Activated naive CD8-positive, alpha-beta T cell (primary cell): ENCODE data around the gene F9.
"Not testable (repeated sequence)": the region's sequence is repeated elsewhere in the genome, so short reads cannot be mapped to it uniquely, and the experiment has no call there.

Source experiments
- H3K27ac Mint-ChIP-seq: one replicate; pipeline ENCODE4 v1.8.0; 2021; ENCODE audit warnings: mixed read lengths
- H3K27me3 Mint-ChIP-seq: one replicate; pipeline ENCODE4 v1.8.0; 2021; ENCODE audit warnings: mixed read lengths
- H3K36me3 Mint-ChIP-seq: one replicate; pipeline ENCODE4 v1.8.0; 2021; ENCODE audit warnings: mixed read lengths
- H3K4me1 Mint-ChIP-seq: one replicate; pipeline ENCODE4 v1.8.0; 2021; ENCODE audit warnings: low read depth, mixed read lengths
- H3K4me3 Mint-ChIP-seq: one replicate; pipeline ENCODE4 v1.8.0; 2021; ENCODE audit warnings: mild to moderate bottlenecking, mixed read lengths
- H3K9me3 Mint-ChIP-seq: one replicate; pipeline ENCODE4 v1.8.0; 2021; ENCODE audit warnings: low read depth, mixed read lengths

The F9 gene

DNA sequence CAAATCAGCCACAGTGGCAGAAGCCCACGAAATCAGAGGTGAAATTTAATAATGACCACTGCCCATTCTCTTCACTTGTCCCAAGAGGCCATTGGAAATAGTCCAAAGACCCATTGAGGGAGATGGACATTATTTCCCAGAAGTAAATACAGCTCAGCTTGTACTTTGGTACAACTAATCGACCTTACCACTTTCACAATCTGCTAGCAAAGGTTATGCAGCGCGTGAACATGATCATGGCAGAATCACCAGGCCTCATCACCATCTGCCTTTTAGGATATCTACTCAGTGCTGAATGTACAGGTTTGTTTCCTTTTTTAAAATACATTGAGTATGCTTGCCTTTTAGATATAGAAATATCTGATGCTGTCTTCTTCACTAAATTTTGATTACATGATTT, at the start of gene F9:
Gene F9, plus strand, starts transcription at position 190 of the 400 bp plus-strand sequence. Its CDS starts 26 bp downstream, at position 216.
- Mint-ChIP-seq H3K4me1 (no peaks in the 10 kb centered on the region), H3K27me3 (no peaks in the 10 kb centered on the region), H3K4me3 (no peak within 1 kb of the TSS), H3K36me3 (no peaks in the 10 kb centered on the region), H3K27ac (no peak within 1 kb of the TSS), H3K9me3 (no peaks in the 10 kb centered on the region)

DNA sequence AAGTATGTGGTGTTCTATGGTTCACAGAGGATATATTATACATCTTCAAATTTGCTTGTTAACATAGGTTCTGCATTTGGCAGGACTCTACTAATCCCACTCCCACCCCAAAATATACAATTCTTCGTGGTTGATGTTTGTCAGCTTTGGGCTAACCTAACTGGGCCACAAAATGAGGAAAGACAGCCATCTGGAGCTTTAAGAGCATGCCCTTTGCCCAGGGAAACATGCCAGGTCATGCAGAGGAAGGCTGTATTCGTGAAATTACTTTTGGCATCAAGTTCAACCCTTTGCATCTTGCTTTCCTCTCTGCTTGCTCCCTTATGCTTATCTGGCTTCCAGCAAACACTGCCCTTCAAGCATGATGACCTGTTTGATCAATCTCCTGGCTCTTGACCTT, 46.8 kb upstream of the F9 start:
- H3K4me3 Mint-ChIP-seq: no peak overlapping the region
- no peak overlapping the region for H3K27ac Mint-ChIP-seq
- H3K4me1 Mint-ChIP-seq: no peaks in the 10 kb centered on the region
- no peaks in the 10 kb centered on the region for H3K36me3 Mint-ChIP-seq
- H3K9me3 Mint-ChIP-seq: no peaks in the 10 kb centered on the region
- H3K27me3 Mint-ChIP-seq: no peaks in the 10 kb centered on the region

DNA sequence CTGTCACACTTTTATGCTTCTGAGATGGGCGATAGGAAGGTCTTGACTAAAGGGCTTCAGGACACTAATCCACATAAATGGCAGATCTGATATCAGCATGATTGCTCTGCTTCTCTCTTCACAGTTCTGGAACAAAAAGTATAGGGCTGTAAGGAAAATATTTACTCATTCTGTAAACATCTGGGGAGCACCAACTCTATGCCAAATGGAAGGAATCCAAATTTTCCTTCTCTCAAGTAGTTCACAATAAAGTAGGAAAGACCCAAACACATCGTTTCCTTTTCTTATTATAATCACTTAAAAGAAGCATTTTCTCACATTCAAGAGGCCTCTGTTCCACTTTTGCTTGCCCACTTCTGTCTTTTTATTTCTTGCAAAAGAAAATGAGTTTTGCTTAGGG, 45.9 kb upstream of the F9 start:
- H3K9me3 Mint-ChIP-seq: no peaks in the 10 kb centered on the region
- H3K4me1 Mint-ChIP-seq: no peaks in the 10 kb centered on the region
- H3K27ac Mint-ChIP-seq: no peak overlapping the region
- H3K36me3 Mint-ChIP-seq: no peaks in the 10 kb centered on the region
- no peak overlapping the region for H3K4me3 Mint-ChIP-seq
- no peaks in the 10 kb centered on the region for H3K27me3 Mint-ChIP-seq

DNA sequence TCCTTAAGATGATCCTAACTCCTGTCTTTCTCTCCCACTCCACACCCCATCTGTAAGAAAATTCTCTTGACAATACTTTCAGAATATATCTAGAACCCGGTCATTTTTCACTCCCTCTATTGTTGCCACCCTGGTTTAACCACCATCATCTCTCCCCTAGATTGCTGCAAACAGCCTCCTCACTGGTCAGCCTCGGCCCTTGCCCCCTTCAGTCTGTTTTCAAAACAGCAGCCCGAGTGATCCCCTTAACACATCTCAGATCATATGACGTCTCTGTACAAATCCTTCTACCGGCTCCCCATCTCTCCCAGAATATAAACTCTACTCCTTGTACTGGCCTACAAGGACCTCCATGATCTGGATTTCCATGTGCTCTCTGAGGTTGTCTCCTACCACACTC, 35.2 kb upstream of the F9 start:
- H3K27me3 Mint-ChIP-seq: no peaks in the 10 kb centered on the region
- H3K27ac Mint-ChIP-seq: no peak overlapping the region
- no peaks in the 10 kb centered on the region for H3K4me1 Mint-ChIP-seq
- H3K36me3 Mint-ChIP-seq: no peaks in the 10 kb centered on the region
- H3K4me3 Mint-ChIP-seq: no peak overlapping the region
- H3K9me3 Mint-ChIP-seq: no peaks in the 10 kb centered on the region

DNA sequence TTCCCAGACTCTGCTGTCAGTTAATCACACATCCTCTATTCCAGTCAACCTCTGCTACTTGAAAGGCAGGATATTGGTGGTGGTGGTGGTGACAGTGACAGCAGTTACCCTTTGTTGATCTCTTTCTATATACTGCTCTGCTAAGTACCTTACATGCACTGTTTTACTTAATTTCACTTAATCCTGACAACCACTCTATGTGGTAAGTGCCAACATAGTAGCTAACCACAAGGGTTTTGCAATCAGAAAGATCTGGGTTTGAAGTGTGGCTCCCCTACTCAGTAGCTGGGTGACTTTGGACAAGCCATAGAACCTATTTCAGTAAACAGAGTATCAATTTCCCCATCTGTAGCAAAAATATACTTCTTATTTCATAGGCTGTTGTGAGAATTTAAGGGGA, 24.2 kb upstream of the F9 start:
- Mint-ChIP-seq H3K9me3 (no peaks in the 10 kb centered on the region), H3K27ac (no peak overlapping the region), H3K36me3 (no peaks in the 10 kb centered on the region), H3K4me1 (no peaks in the 10 kb centered on the region), H3K27me3 (no peaks in the 10 kb centered on the region), H3K4me3 (no peak overlapping the region)

DNA sequence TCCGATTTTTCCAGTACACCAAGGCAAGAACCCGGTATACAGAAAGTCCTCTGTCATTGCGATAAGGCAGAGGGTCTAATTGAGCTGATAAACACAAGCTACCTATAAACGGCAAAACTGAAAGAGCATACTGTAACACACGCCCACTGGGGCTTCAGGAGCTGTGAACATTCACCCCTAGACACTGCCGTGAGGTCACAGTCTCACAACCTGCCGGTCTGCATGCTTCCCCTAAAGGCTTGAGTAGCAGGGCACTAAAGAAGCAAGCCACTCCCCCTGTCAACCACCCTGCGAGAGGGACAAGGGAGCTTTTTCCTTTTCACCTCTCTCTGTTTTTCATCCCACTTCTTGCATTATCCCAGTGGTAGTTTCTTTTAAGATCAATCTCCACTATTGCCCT, 22.4 kb upstream of the F9 start:
- Mint-ChIP-seq H3K27me3 (no peaks in the 10 kb centered on the region), H3K9me3 (no peaks in the 10 kb centered on the region), H3K27ac (no peak overlapping the region), H3K36me3 (no peaks in the 10 kb centered on the region), H3K4me3 (no peak overlapping the region), H3K4me1 (no peaks in the 10 kb centered on the region)

DNA sequence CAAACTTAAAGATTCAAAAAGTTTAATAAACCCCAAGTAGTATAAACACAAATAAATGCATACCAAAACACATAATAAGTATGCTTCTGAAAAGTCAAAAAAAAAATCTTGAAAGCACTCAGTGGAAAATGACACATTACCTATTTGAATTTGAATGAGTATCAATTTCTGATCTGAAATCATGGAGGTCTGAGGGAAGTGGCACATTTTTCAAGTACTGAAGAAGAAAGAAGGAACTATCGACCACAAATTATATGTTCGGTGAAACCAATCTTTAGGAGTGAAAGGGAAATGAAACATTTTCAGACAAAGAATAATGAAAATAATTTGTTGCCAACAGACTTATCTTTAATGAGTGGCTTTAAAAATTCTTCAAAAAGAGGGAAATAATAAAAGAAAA, 12.1 kb upstream of the F9 start:
- H3K4me3 Mint-ChIP-seq: no peak overlapping the region
- no peak overlapping the region for H3K27ac Mint-ChIP-seq
- H3K27me3 Mint-ChIP-seq: peaks cover 7% of the 10 kb centered on the region
- H3K36me3 Mint-ChIP-seq: no peaks in the 10 kb centered on the region
- H3K9me3 Mint-ChIP-seq: no peaks in the 10 kb centered on the region
- H3K4me1 Mint-ChIP-seq: no peaks in the 10 kb centered on the region

DNA sequence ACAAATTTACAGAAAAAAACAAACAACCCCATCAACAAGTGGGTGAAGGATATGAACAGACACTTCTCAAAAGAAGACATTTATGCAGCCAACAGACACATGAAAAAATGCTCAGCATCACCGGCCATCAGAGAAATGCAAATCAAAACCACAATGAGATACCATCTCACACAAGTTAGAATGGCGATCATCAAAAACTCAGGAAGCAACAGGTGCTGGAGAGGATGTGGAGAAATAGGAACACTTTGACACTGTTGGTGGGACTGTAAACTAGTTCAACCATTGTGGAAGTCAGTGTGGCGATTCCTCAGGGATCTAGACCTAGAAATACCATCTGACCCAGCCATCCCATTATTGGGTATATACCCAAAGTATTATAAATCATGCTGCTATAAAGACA, 1.7 kb upstream of the F9 start:
- not testable (repeated sequence) for H3K9me3 Mint-ChIP-seq, H3K27ac Mint-ChIP-seq, H3K27me3 Mint-ChIP-seq, H3K4me3 Mint-ChIP-seq, H3K36me3 Mint-ChIP-seq, H3K4me1 Mint-ChIP-seq

DNA sequence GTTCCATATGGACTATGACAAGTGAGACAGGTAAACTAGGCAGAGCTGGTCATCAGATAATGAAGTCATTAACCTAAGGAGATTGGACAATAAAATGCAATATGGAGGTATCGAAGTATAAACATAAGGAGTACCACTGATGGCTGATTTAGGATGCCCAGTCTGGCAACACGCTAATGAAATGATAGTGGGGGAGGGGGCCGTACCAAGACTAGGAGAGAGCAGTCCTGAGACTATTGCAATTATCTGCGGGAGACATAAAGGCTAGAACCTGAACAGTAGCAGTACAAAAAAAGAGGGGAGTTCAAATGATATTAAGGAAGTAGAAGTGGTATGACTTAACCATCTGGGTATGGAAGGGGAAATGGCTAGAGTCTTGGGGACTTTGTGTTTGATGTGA, 2.3 kb downstream of the F9 start:
- Mint-ChIP-seq H3K4me3 (no peak overlapping the region), H3K27ac (no peak overlapping the region), H3K4me1 (no peaks in the 10 kb centered on the region), H3K36me3 (no peaks in the 10 kb centered on the region), H3K27me3 (no peaks in the 10 kb centered on the region), H3K9me3 (no peaks in the 10 kb centered on the region)

DNA sequence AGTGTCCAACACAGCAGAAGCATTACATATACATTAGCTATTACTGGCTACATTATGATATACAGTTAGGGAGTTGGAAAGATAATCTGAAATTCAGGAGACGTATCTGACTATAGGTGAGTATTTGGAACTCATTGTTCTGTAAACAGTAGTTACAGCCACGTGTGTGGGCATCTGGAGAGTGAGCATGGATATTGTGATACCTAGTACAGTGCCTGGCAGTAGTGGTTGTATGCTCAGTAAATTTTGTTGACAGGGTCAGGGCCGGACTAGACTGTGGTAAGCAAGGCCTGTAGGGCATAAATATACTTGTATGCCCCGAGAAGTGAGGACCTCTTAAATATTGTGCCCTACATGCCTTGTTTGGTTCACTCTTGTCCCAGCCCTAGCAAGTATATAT, 2.9 kb downstream of the F9 start:
- Mint-ChIP-seq H3K36me3 (no peaks in the 10 kb centered on the region), H3K9me3 (no peaks in the 10 kb centered on the region), H3K27ac (no peak overlapping the region), H3K27me3 (no peaks in the 10 kb centered on the region), H3K4me3 (no peak overlapping the region), H3K4me1 (no peaks in the 10 kb centered on the region)

DNA sequence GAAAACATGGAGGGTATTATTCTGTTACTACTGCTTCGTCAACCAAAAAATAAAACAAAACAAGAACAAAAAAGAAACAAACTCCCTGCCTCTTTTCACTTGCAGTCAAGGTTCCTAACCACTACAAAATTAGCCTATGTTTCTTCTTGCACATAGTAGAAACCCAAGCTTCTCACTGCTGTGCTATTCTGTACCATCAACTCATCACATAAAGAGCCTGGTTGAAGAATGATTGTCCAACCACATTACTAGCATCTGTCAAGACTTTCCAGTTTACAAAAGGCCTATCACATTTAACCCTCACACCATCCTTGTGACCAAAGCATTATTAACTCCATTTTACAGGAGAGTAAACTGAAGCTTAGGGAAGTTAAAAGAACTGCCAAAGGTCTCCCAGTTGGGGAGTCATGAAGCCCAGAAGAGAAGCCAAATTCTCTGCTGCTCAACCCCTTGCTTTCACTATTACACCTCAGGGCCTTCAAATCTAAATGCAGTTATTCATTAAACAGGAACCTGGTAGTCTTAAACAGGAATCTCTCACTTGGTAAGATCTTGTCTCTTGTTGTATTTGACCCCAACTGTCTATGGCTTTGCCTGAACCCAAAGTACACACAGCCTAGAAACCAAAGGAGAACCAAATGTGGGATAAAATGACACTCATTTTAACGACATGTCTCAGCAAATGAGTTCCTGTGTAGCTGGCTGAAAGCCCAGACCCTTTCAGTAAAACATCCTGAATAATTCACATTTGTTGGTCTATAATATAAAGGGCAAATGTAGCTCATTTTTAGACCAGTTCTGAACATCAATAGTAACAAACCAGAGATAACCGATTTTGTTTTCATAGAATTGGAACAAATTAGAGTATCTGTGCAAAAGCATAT, 8.6 kb downstream of the F9 start:
- H3K9me3 Mint-ChIP-seq: no peaks in the 10 kb centered on the region
- no peaks in the 10 kb centered on the region for H3K27me3 Mint-ChIP-seq
- H3K4me1 Mint-ChIP-seq: no peaks in the 10 kb centered on the region
- H3K4me3 Mint-ChIP-seq: no peak overlapping the region
- H3K36me3 Mint-ChIP-seq: no peaks in the 10 kb centered on the region
- H3K27ac Mint-ChIP-seq: no peak overlapping the region

DNA sequence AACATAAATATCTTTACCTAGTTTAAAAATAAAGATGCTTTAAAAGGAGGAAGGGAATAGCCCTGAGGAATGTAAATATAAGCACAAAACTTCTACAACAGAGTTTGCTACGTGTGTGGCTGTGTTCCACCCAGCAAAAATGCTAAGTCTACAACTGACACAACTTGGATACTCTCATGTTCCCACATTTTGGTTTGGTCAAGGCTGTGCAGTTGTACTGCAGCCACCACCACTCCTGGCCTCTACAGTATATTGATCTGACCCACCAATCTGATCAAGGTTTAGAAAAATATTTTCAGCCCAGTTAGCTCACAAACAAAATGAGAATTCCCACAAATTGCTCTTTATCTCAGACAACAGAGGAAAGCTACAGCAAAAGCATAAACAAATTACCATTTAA, 12.1 kb downstream of the F9 start:
- H3K36me3 Mint-ChIP-seq: no peaks in the 10 kb centered on the region
- no peak overlapping the region for H3K4me3 Mint-ChIP-seq
- no peaks in the 10 kb centered on the region for H3K27me3 Mint-ChIP-seq
- H3K4me1 Mint-ChIP-seq: no peaks in the 10 kb centered on the region
- no peak overlapping the region for H3K27ac Mint-ChIP-seq
- H3K9me3 Mint-ChIP-seq: no peaks in the 10 kb centered on the region

DNA sequence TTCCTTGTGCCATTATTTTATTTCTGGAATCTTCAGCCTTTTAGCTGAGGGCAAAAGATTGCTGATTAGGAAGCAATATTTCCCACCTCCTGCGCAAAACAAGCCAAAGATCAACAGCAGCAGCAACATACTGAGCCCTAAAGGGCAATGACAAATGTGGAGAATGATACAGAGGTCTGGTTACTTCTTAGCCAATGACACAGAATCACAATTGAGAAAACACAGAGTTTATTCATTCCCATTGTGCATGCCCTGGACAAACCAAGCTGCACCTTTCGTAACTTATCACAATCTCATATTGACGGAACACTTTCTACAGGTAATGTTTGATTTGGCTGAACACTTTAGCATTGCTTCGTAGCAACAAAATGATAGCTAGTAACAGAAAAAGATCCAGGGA, 13.4 kb downstream of the F9 start:
- Mint-ChIP-seq H3K4me3 (no peak overlapping the region), H3K27ac (no peak overlapping the region), H3K27me3 (no peaks in the 10 kb centered on the region), H3K36me3 (no peaks in the 10 kb centered on the region), H3K9me3 (no peaks in the 10 kb centered on the region), H3K4me1 (no peaks in the 10 kb centered on the region)

DNA sequence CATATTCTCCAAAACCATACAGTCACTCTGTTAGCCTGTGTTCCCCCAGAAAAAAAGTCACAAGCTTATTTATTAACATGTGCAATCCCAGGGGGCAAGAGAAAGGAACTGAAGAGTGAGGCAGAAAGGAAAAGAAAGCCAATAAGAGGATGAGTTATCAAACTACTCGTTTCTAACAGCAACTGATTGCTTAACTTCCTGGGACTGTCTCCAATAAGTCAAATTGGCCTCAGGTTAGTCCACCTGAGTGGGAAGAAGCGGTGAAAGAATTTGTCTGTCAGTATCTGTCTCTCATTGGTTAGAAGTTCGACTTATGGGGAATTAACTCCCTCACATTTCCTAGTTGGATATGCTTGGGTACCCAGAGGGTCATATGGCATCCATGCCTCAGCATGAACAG, 14.1 kb downstream of the F9 start:
- Mint-ChIP-seq H3K9me3 (no peaks in the 10 kb centered on the region), H3K36me3 (no peaks in the 10 kb centered on the region), H3K4me1 (no peaks in the 10 kb centered on the region), H3K4me3 (no peak overlapping the region), H3K27me3 (no peaks in the 10 kb centered on the region), H3K27ac (no peak overlapping the region)

DNA sequence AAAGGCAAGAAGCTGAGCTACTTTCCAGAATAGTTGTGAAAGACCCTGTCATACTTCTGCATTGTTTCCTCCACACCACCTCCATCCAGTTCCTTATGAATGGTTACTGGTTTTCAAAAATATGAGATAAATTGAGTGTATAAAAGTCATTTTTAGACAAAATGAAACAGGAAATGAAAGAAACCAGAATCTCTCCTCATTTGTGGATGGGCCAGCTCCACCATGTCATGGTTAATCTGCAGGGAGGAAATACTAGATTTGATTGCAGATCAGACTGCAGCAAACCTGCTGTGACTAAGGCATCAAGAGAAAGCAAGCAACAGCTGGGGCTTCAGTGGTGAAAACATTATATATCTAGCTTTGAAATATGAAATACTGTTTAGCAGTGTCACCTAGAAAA, 23.8 kb downstream of the F9 start:
- no peaks in the 10 kb centered on the region for H3K36me3 Mint-ChIP-seq

DNA sequence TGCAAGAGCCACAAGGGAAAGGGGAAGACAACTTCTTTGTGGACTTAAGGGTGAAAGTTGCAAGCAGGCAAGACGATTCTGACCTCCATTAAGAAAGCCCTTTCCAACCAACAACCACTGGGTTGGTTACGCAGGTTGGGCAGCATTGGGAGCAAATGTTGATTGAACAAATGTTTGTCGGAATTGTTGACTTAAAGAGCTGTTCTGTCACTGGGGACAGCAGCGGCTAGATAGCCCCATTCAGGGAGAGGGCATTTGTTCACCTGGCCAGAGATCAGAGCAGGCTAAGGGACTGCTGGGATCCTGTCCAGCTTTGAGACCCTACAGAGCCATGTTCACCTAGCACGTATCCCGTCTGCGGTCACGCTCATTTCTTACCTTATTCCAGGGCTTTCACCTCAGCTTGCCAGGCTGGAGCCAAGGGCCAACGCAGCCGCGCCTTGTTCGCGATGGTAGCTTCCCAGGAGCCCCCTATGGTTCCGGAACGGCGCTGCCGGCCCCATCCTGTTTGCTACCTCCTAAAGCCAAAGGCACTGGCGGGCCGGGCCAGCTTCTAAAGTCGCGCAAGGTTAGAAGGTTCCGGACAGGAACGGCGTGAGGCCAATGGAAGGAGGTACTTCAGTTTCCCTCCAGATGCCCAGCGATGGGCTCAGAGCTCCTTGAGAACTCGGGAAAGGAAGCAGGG, 24.6 kb downstream of the F9 start:
- H3K27me3 Mint-ChIP-seq: peaks cover 5% of the 10 kb centered on the region
- H3K27ac Mint-ChIP-seq: no peak overlapping the region
- H3K4me3 Mint-ChIP-seq: no peak overlapping the region
- H3K36me3 Mint-ChIP-seq: no peaks in the 10 kb centered on the region
- peaks cover 12% of the 10 kb centered on the region for H3K4me1 Mint-ChIP-seq
- no peaks in the 10 kb centered on the region for H3K9me3 Mint-ChIP-seq

More for the DNA sequence above, 23.8 kb downstream of the F9 start:
- Mint-ChIP-seq H3K9me3 (no peaks in the 10 kb centered on the region), H3K4me1 (peaks cover 12% of the 10 kb centered on the region), H3K4me3 (peak overlapping the region; percentile 3), H3K27ac (no peak overlapping the region), H3K27me3 (peaks cover 5% of the 10 kb centered on the region)
